H1 (cell line): ENCODE data around the gene DYSF. TPM values are rescaled to one million over a fixed set of nuclear protein-coding genes. Genes with fewer than 3 reads are reported as not detected.

Experiments used
- CTCF ChIA-PET: fragments of 300-600 bp; sonication (Branson Sonifier 250); formaldehyde crosslinking; loops from one replicate; lab custom pipeline; 2021; ENCODE audit not compliant: partially characterized antibody; lab: Charles Lee
- POLR2A ChIA-PET: fragments of 300-600 bp; sonication (Branson Sonifier 250); formaldehyde crosslinking; loops from one replicate; lab custom pipeline; 2021; ENCODE audit warnings: inconsistent platforms; ENCODE audit not compliant: partially characterized antibody; lab: Charles Lee
- DNase-seq, 2 experiments: peaks; one replicate each; pipeline versions ENCODE4 v3.0.0 to v3.0.0-alpha.2; 2010 to 2022; ENCODE audit warnings: low spot score in 2 of 2, low read depth in 1 of 2, mixed read lengths in 1 of 2
- FAIRE-seq: peaks from 2 replicates; lab custom pipeline; 2011; peaks lifted over from hg19 to GRCh38; lab: Jason Lieb, UNC
- H2AFZ ChIP-seq: 2 replicates; pipeline ENCODE4 v1.8.1; 2012; ENCODE audit warnings: low read length, inconsistent platforms
- H2AK5ac ChIP-seq: 2 replicates; pipeline ENCODE4 v1.6.1; 2013; ENCODE audit warnings: low read depth, low read length
- H2BK120ac ChIP-seq: replicated peaks from 2 replicates; pipeline ENCODE3; 2013; ENCODE audit warnings: low read depth, low read length, inconsistent platforms
- H2BK12ac ChIP-seq: 2 replicates; pipeline ENCODE4 v1.6.1; 2013; ENCODE audit warnings: low read depth, low read length
- H2BK15ac ChIP-seq: 2 replicates; pipeline ENCODE4 v1.6.1; 2013; ENCODE audit warnings: low read length
- H2BK20ac ChIP-seq: 2 replicates; pipeline ENCODE4 v1.6.1; 2013; ENCODE audit warnings: low read length
- H2BK5ac ChIP-seq: 2 replicates; pipeline ENCODE4 v1.6.1; 2013; ENCODE audit warnings: low read depth, low read length
- H3K14ac ChIP-seq: 2 replicates; pipeline ENCODE4 v1.6.1; 2013; ENCODE audit warnings: inconsistent platforms; ENCODE audit not compliant: insufficient read length
- H3K18ac ChIP-seq: 2 replicates; pipeline ENCODE4 v1.6.1; 2013; ENCODE audit warnings: low read length; ENCODE audit errors: extremely low read depth
- H3K23ac ChIP-seq: 2 replicates; pipeline ENCODE4 v1.6.1; 2013; ENCODE audit warnings: inconsistent platforms; ENCODE audit not compliant: insufficient read length
- H3K23me2 ChIP-seq: 2 replicates; pipeline ENCODE4 v1.6.1; 2013; ENCODE audit warnings: low read depth, low read length
- H3K27ac ChIP-seq: 2 replicates; pipeline ENCODE4 v1.6.1; 2011; ENCODE audit warnings: low read depth, low read length, inconsistent platforms
- H3K27me3 ChIP-seq, 4 experiments: replicated peaks in 1 of 4; 1 replicate in 1 of 4; 2 replicates in 3 of 4; pipeline versions ENCODE4 v1.6.1 to v1.8.1; 2011 to 2013; ENCODE audit warnings: low read length in 3 of 4, mild to moderate bottlenecking in 3 of 4, inconsistent platforms in 2 of 4, mixed read lengths in 2 of 4, moderate library complexity in 1 of 4; ENCODE audit not compliant: control insufficient read depth in 3 of 4, insufficient read depth in 3 of 4; ENCODE audit errors: extremely low read depth in 1 of 4
- H3K36me3 ChIP-seq, 4 experiments: 2 replicates each; pipeline versions ENCODE4 v1.6.1 to v1.8.1; 2011 to 2013; ENCODE audit warnings: mild to moderate bottlenecking in 4 of 4, low read length in 3 of 4, moderate library complexity in 2 of 4, control low read depth in 1 of 4, inconsistent platforms in 1 of 4; ENCODE audit not compliant: insufficient read depth in 4 of 4, control insufficient read depth in 2 of 4
- H3K4ac ChIP-seq: replicated peaks from 2 replicates; pipeline ENCODE3; 2013; ENCODE audit warnings: low read length, low read depth, mixed read lengths, inconsistent platforms; ENCODE audit not compliant: insufficient read length
- H3K4me1 ChIP-seq, 4 experiments: replicated peaks in 1 of 4; 1 replicate in 1 of 4; 2 replicates in 3 of 4; pipeline versions ENCODE4 v1.6.1 to v1.8.1; 2011 to 2013; ENCODE audit warnings: low read length in 3 of 4, inconsistent platforms in 2 of 4, mixed read lengths in 1 of 4; ENCODE audit not compliant: insufficient read depth in 4 of 4, control insufficient read depth in 3 of 4
- H3K4me2 ChIP-seq, 2 experiments: 2 replicates each; pipeline versions ENCODE4 v1.6.1 to v1.8.1; 2011 to 2013; ENCODE audit warnings: low read depth in 2 of 2, low read length in 2 of 2, control low read depth in 1 of 2, inconsistent platforms in 1 of 2, mild to moderate bottlenecking in 1 of 2; ENCODE audit not compliant: insufficient read depth in 1 of 2
- H3K4me3 ChIP-seq, 4 experiments: fragments of 200-600, 300-600 bp in 1 of 4; sonication (generic), shearing (Covaris generic), sonication (Bioruptor Twin) in 1 of 4; 2 replicates each; pipeline versions ENCODE4 v1.5.1 to v1.8.1; 2011 to 2016; ENCODE audit warnings: low read length in 4 of 4, low read depth in 3 of 4, control low read depth in 2 of 4, inconsistent platforms in 2 of 4, mild to moderate bottlenecking in 2 of 4, mixed read lengths in 1 of 4, moderate library complexity in 1 of 4; ENCODE audit not compliant: insufficient read depth in 2 of 4; ENCODE audit errors: extremely low read depth in 1 of 4
- H3K56ac ChIP-seq: replicated peaks from 2 replicates; pipeline ENCODE3; 2013; ENCODE audit warnings: low read depth, mild to moderate bottlenecking, mixed read lengths, low read length, inconsistent platforms; ENCODE audit not compliant: insufficient read length
- H3K79me1 ChIP-seq: 2 replicates; pipeline ENCODE4 v1.6.1; 2013; ENCODE audit warnings: low read depth, low read length, control low read depth
- H3K79me2 ChIP-seq, 2 experiments: 2 replicates each; pipeline versions ENCODE4 v1.6.1 to v1.8.1; 2012 to 2013; ENCODE audit warnings: low read length in 2 of 2, mild to moderate bottlenecking in 2 of 2, inconsistent platforms in 1 of 2; ENCODE audit not compliant: insufficient read depth in 2 of 2, control insufficient read depth in 1 of 2
- H3K9ac ChIP-seq, 4 experiments: replicated peaks in 1 of 4; 1 replicate in 1 of 4; 2 replicates in 3 of 4; pipeline versions ENCODE4 v1.6.1 to v1.8.1; 2011 to 2013; ENCODE audit warnings: low read depth in 3 of 4, low read length in 3 of 4, control low read depth in 2 of 4, mild to moderate bottlenecking in 2 of 4, moderate library complexity in 2 of 4, inconsistent platforms in 1 of 4; ENCODE audit errors: extremely low read depth in 1 of 4
- H3K9me3 ChIP-seq, 2 experiments: 2 replicates each; pipeline versions ENCODE4 v1.6.1 to v1.8.1; 2012 to 2013; ENCODE audit warnings: mild to moderate bottlenecking in 2 of 2, moderate library complexity in 2 of 2, control low read depth in 1 of 2, inconsistent platforms in 1 of 2, low read depth in 1 of 2, low read length in 1 of 2, mixed read lengths in 1 of 2; ENCODE audit not compliant: insufficient read depth in 2 of 2
- H4K20me1 ChIP-seq, 2 experiments: replicated peaks in 1 of 2; 2 replicates each; pipeline versions ENCODE3 to v1.8.1; 2011 to 2013; ENCODE audit warnings: inconsistent platforms in 2 of 2, low read length in 2 of 2, mild to moderate bottlenecking in 1 of 2; ENCODE audit not compliant: insufficient read depth in 2 of 2, control insufficient read depth in 1 of 2
- H4K5ac ChIP-seq: 2 replicates; pipeline ENCODE4 v1.6.1; 2013; ENCODE audit warnings: low read length, low read depth, mixed read lengths, inconsistent platforms; ENCODE audit not compliant: insufficient read length
- H4K8ac ChIP-seq: 2 replicates; pipeline ENCODE4 v1.8.0; 2013; ENCODE audit warnings: mild to moderate bottlenecking, moderate library complexity, low read length, inconsistent platforms; ENCODE audit not compliant: insufficient read depth; ENCODE audit errors: extremely low read depth
- H4K91ac ChIP-seq: replicated peaks from 2 replicates; pipeline ENCODE3; 2013; ENCODE audit warnings: low read length, mixed read lengths, inconsistent platforms; ENCODE audit not compliant: insufficient read length
- BACH1 ChIP-seq: IDR thresholded peaks from 2 replicates; pipeline ENCODE4 v1.6.1; 2012; ENCODE audit warnings: low read length, improper control_type of control experiment
- CHD1 ChIP-seq: IDR thresholded peaks from 2 replicates; pipeline ENCODE4 v1.6.1; 2012; ENCODE audit warnings: low read depth, low read length, improper control_type of control experiment
- CHD2 ChIP-seq: IDR thresholded peaks from 2 replicates; pipeline ENCODE4 v1.6.1; 2012; ENCODE audit warnings: low read length, improper control_type of control experiment
- E2F6 ChIP-seq: IDR thresholded peaks from 2 replicates; pipeline ENCODE4 v1.6.1; 2012; ENCODE audit warnings: inconsistent platforms
- FOSL1 ChIP-seq: IDR thresholded peaks from 2 replicates; pipeline ENCODE4 v1.6.1; 2011; ENCODE audit warnings: mild to moderate bottlenecking, low read depth, low read length, moderate library complexity; ENCODE audit not compliant: insufficient read depth
- HDAC6 ChIP-seq: IDR thresholded peaks from one replicate; pipeline ENCODE4 v1.7.1; 2012; ENCODE audit warnings: low read depth, mild to moderate bottlenecking, inconsistent platforms, low read length, moderate library complexity
- JUND ChIP-seq: IDR thresholded peaks from 2 replicates; pipeline ENCODE4 v1.6.1; 2011; ENCODE audit warnings: mild to moderate bottlenecking, improper control_type of control experiment, low read length
- KDM1A ChIP-seq: fragments of 200-600, 300-600 bp; sonication (generic); IDR thresholded peaks from 2 replicates; pipeline ENCODE4 v1.7.1; 2016; ENCODE audit warnings: mild to moderate bottlenecking, low read length, borderline replicate concordance
- KDM4A ChIP-seq: IDR thresholded peaks from one replicate; pipeline ENCODE4 v1.7.1; 2012; ENCODE audit warnings: low read depth, mild to moderate bottlenecking, moderate library complexity, low read length, inconsistent platforms; ENCODE audit not compliant: severe bottlenecking
- SIX5 ChIP-seq: IDR thresholded peaks from 2 replicates; pipeline ENCODE4 v1.6.1; 2011; ENCODE audit warnings: mild to moderate bottlenecking, low read depth, low read length
- SP1 ChIP-seq: IDR thresholded peaks from 2 replicates; pipeline ENCODE4 v1.6.1; 2011; ENCODE audit warnings: low read depth, low read length
- TAF1 ChIP-seq: IDR thresholded peaks from 2 replicates; pipeline ENCODE4 v1.6.1; 2011; ENCODE audit warnings: mild to moderate bottlenecking, low read depth, low read length
- TAF7 ChIP-seq: optimal IDR thresholded peaks from 2 replicates; pipeline ENCODE3; 2011; ENCODE audit warnings: low read depth, mild to moderate bottlenecking, inconsistent platforms, low read length, moderate library complexity, borderline replicate concordance
- TCF12 ChIP-seq: IDR thresholded peaks from 2 replicates; pipeline ENCODE4 v1.6.1; 2011; ENCODE audit warnings: low read depth, mild to moderate bottlenecking, low read length
- ZNF274 ChIP-seq: IDR thresholded peaks from 2 replicates; pipeline ENCODE4 v1.7.0; 2012; ENCODE audit warnings: low read length, borderline replicate concordance; ENCODE audit errors: extremely low read depth
- WGBS, 2 experiments: shearing (Covaris generic) in 1 of 2; methylation state at CpG; one replicate each; pipeline versions ENCODE4 v1.1.6 to v1.1.7; 2013 to 2015; ENCODE audit warnings: low lambda C conversion rate in 2 of 2, mixed read lengths in 2 of 2, inconsistent platforms in 1 of 2, low coverage in 1 of 2, missing lambda C conversion rate in 1 of 2; ENCODE audit not compliant: insufficient replicate concordance in 2 of 2, insufficient coverage in 1 of 2, insufficient read length in 1 of 2; ENCODE audit errors: extremely low coverage in 1 of 2, missing lambda C conversion rate in 1 of 2; 5-methylcytosine and 5-hydroxymethylcytosine counted together
- polyA plus RNA-seq, 7 experiments: library from polyadenylated mRNA; depleted of rRNA in 3 of 7; stranded (reverse) in 5 of 7; unstranded in 2 of 7; fragments of >200 nt in 5 of 7; fragments of 200-250 nt in 2 of 7; gene quantifications; 1 replicate in 5 of 7; 2 replicates in 1 of 7; 4 replicates in 1 of 7; pipeline versions ENCODE4 v1.2.1 to v1.2.3, GENCODE V29; 2011 to 2013; ENCODE audit warnings: missing spikeins in 2 of 7, mixed read lengths in 2 of 7
- total RNA-seq: library from RNA; stranded (reverse); fragmentation: NEBNext Ultra II Directional; extraction: Animal tissue kit (Norgen Biotek cat#: 25700); gene quantifications from 2 replicates; pipeline ENCODE4 v1.2.1, GENCODE V29; 2021

DYSF gene
- total and polyA plus RNA-seq, 2 of the 8 experiments (the other 6 are each of a cell fraction or from before 2014, with no cell fraction given), result 5.8 to 7.1 TPM

DNA sequence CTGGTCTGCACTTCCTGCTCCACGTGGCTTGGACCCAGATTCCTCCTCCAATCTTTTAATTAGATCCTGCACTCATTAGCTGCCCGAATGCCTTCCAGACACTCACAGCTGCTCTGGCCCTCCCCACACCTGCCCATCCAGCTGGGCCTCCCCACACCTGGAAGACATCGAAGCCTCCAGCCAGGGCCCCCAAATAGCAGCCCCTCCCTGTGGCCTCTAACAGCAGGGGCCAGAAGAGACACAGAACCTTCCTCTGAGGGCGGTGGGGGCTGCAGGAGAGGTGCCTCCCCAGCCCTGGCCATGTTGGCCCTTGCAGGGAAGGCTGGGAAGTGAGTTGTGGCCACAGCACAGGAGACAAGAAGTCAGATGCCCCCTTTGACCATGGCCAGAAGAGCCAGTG lies 252.8 kb downstream of the DYSF start:
- no peak overlapping the region for H2AFZ ChIP-seq
- H4K20me1 ChIP-seq, result no peaks in the 10 kb centered on the region
- no peaks in the 10 kb centered on the region for H3K79me1 ChIP-seq
- H4K8ac ChIP-seq, result no peak overlapping the region
- no peak overlapping the region for H3K27ac ChIP-seq
- no peak overlapping the region for H3K56ac ChIP-seq
- peaks cover 0 to under 1% (median 0%) of the 10 kb centered on the region in 4 experiments; a peak in 1 of 7 replicates for H3K4me1 ChIP-seq
- no peaks in the 10 kb centered on the region for H3K79me2 ChIP-seq
- H2BK15ac ChIP-seq, result no peak overlapping the region
- POLR2A ChIA-PET, result no interaction called here
- 85% methylated on average over 4 of the region's 4 CpGs; no CpG with 5 or more reads in 1 of the 2 experiments for WGBS, 2 experiments
- CTCF ChIA-PET, result interaction anchor here (0.6 to 1.2 kb wide), 2 partner anchors 10 to 1427 kb away, joined by 3 read pairs; no protein-coding TSS in a partner anchor
- no peak overlapping the region for H2BK120ac ChIP-seq
- DNase-seq (no peak), FAIRE-seq (no peak)
- H2BK5ac ChIP-seq, result no peak overlapping the region
- no peak overlapping the region for H3K14ac ChIP-seq
- H3K18ac ChIP-seq, result no peak overlapping the region
- H3K23ac ChIP-seq, result no peak overlapping the region
- no peak overlapping the region for H3K4me3 ChIP-seq
- no peaks in the 10 kb centered on the region for H3K23me2 ChIP-seq
- no peaks in the 10 kb centered on the region for H3K27me3 ChIP-seq
- no peaks in the 10 kb centered on the region for H3K9me3 ChIP-seq
- H2BK20ac ChIP-seq, result no peak overlapping the region
- H4K5ac ChIP-seq, result no peak overlapping the region
- H3K9ac ChIP-seq, result no peak overlapping the region
- H2BK12ac ChIP-seq, result no peak overlapping the region
- H3K36me3 ChIP-seq, result no peaks in the 10 kb centered on the region; a peak in 1 of 8 replicates
- H3K4me2 ChIP-seq, result no peak overlapping the region
- H4K91ac ChIP-seq, result no peak overlapping the region
- H2AK5ac ChIP-seq, result no peak overlapping the region
- H3K4ac ChIP-seq, result no peak overlapping the region
- TF ChIP-seq FOSL1 (no peak), BACH1 (no peak), ZNF274 (no peak), CHD1 (no peak), HDAC6 (no peak), SP1 (no peak), TCF12 (no peak), E2F6 (no peak), KDM4A (no peak), CHD2 (no peak), TAF1 (no peak), SIX5 (no peak), KDM1A (no peak), TAF7 (no peak), JUND (no peak)
